Neural progenitor cell (in vitro differentiated cells): ENCODE results near the gene ZBTB9.

Experiments
- EZH2 ChIP-seq: fragments of 200-600 bp; sonication (generic); IDR thresholded peaks from 2 replicates; pipeline ENCODE4 v1.6.1; 2017; ENCODE audit warnings: antibody characterized with exemption, mild to moderate bottlenecking, moderate library complexity
- EZH2phosphoT487 ChIP-seq: fragments of 200-600 bp; sonication (generic); IDR thresholded peaks from 2 replicates; pipeline ENCODE4 v1.6.1; 2017; ENCODE audit warnings: antibody characterized with exemption
- TF ChIP-seq, protein P1 (sequence below): fragments of 200-600 bp; sonication (generic); IDR thresholded peaks from 2 replicates; pipeline ENCODE4 v1.5.1; 2017; ENCODE audit warnings: antibody characterized with exemption, mild to moderate bottlenecking

DNA sequence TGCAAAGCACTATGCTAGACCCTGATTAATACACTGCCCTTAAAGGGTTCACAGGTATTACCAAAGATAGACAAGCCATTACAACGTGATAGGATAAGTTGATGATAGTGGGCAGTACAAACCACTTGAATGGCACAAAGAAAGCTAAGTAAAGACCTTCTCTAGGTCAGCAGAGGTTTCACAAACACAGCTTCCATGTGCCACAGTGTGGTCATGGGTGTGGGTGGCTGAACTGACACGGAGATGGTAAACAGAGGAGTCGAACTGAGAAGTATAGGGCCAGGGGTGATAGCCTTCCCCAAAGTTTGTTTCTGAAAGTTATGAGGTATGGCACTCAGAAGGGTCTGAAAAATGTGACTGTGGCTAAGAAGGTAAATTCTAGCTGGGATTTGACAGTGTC, 4.3 kb downstream of the ZBTB9 start:
- TF ChIP-seq, protein P1, sequence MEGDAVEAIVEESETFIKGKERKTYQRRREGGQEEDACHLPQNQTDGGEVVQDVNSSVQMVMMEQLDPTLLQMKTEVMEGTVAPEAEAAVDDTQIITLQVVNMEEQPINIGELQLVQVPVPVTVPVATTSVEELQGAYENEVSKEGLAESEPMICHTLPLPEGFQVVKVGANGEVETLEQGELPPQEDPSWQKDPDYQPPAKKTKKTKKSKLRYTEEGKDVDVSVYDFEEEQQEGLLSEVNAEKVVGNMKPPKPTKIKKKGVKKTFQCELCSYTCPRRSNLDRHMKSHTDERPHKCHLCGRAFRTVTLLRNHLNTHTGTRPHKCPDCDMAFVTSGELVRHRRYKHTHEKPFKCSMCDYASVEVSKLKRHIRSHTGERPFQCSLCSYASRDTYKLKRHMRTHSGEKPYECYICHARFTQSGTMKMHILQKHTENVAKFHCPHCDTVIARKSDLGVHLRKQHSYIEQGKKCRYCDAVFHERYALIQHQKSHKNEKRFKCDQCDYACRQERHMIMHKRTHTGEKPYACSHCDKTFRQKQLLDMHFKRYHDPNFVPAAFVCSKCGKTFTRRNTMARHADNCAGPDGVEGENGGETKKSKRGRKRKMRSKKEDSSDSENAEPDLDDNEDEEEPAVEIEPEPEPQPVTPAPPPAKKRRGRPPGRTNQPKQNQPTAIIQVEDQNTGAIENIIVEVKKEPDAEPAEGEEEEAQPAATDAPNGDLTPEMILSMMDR, result no peak
- TF ChIP-seq EZH2phosphoT487 (no peak), EZH2 (no peak)
